Testis (tissue), 3 donors: Measurements from ENCODE around the gene GLIS1. TPM values are rescaled to one million over a fixed set of nuclear protein-coding genes. Genes with fewer than 3 reads are reported as not detected.

Source experiments
- DNase-seq: peaks from one replicate; pipeline ENCODE4 v3.0.0-alpha.2; 2019
- H3K27ac ChIP-seq, 2 donors: fragments of 200-600 bp; sonication (generic); one replicate each; pipeline ENCODE4 v1.5.1; 2019
- H3K27me3 ChIP-seq: fragments of 200-600 bp; sonication (generic); one replicate; pipeline ENCODE4 v1.5.1; 2019
- H3K36me3 ChIP-seq: fragments of 200-600 bp; sonication (generic); one replicate; pipeline ENCODE4 v1.5.1; 2017; ENCODE audit warnings: low read depth; ENCODE audit errors: missing control alignments
- H3K4me1 ChIP-seq: fragments of 200-600 bp; sonication (generic); one replicate; pipeline ENCODE4 v1.5.1; 2019
- H3K4me3 ChIP-seq, 2 donors: fragments of 200-600 bp; sonication (generic); one replicate each; pipeline ENCODE4 v1.5.1; 2017 to 2019
- H3K9me3 ChIP-seq: fragments of 200-600 bp; sonication (generic); one replicate; pipeline ENCODE4 v1.5.1; 2017
- CTCF ChIP-seq, 3 experiments: fragments of 450-650 bp in 2 of 3; fragments of 200-600 bp in 1 of 3; sonication (generic) in 1 of 3; IDR thresholded peaks; one replicate each; pipeline ENCODE4 v1.5.1; 2016 to 2019; ENCODE audit warnings: antibody characterized with exemption in 3 of 3, mild to moderate bottlenecking in 2 of 3, moderate library complexity in 1 of 3
- POLR2A ChIP-seq: fragments of 450-650 bp; IDR thresholded peaks from one replicate; pipeline ENCODE4 v1.6.1; 2017; ENCODE audit warnings: antibody characterized with exemption, mild to moderate bottlenecking, moderate library complexity
- whole genome bisulfite sequencing, 2 donors: methylation state at CpG; one replicate each; pipeline ENCODE4 v1.1.5; 2018; 5-methylcytosine and 5-hydroxymethylcytosine counted together
- intact Hi-C: fragments of 100-400 bp; cut with DNase I; formaldehyde crosslinking; loops from one replicate; pipeline ENCODE4 v1.15.1; 2023; ENCODE audit warnings: low total_unique reads
- polyA plus RNA-seq: library from polyadenylated mRNA; stranded (reverse); fragments of 350-450 nt; fragmentation: Illumina TruSeq; extraction: RNeasy Lipid Tissue Mini Kit (QIAGEN cat#74804); gene quantifications from one replicate; pipeline ENCODE4 v1.2.3, GENCODE V29; 2014; ENCODE audit warnings: low read depth, low replicate concordance; ENCODE audit not compliant: insufficient read depth
- total RNA-seq, 2 donors: library from RNA; depleted of rRNA; stranded (reverse); fragments of >200 nt; gene quantifications; one replicate each; pipeline ENCODE4 v1.2.3, GENCODE V29; 2016

The GLIS1 gene
- total and polyA plus RNA-seq, 3 donors from 2014 or later, result 2.9 to 6.1 (median 3.8) TPM

DNA sequence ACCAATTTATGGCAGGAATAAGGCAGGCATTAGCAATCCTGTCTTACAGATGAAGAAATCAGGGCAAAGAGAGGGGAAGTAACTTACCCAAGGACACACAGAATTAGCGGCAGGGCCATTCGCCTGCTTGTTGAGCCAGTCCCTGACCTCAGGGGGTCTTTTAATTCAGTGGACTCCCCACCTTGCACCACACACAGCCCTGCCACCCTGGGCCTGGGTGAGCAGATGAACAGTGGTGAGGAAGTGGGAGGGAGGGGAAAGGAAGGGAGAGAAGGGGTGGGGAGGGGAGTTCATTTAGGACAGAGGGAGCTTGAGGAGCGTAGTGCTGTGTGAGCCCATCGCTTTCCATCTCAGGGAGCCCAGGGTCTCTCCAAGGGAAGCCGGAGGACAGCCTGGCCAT lies 34.7 kb downstream of the GLIS1 start:
- TF ChIP-seq POLR2A, result no peak
- no peak for TF ChIP-seq CTCF (IDR thresholded peaks at IDR 0.05)
- intact Hi-C loops, result no loop called here
- 90 to 97% methylated on average over 5 of the region's 5 CpGs for WGBS, 2 donors
- no peak overlapping the region for H3K4me3 ChIP-seq
- no peaks in the 10 kb centered on the region for H3K9me3 ChIP-seq
- H3K27ac ChIP-seq, result no peak overlapping the region
- H3K4me1 ChIP-seq, result no peaks in the 10 kb centered on the region
- H3K36me3 ChIP-seq, result no peaks in the 10 kb centered on the region
- DNase-seq, result no peak
- no peaks in the 10 kb centered on the region for H3K27me3 ChIP-seq

DNA sequence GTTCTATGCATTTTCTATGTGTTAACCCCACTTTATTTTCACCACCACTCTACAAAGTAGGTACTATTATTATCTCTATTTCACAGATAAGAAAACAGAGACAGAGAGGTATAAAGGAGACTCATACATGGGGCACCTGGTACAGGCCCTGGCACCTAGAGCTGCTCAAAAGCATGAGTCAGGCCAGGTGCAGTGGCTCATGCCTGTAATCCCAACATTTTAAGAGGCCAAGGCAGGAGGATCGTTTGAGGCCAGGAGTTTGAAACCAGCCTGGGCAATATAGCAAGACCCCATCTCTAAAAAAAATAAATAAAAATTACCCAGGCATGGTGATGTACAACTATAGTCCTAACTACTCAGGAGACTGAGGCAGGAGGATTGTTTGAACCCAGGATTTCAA lies 35.8 kb downstream of the GLIS1 start:
- Histone ChIP-seq H3K4me3 (no peak overlapping the region), H3K36me3 (no peaks in the 10 kb centered on the region), H3K9me3 (no peaks in the 10 kb centered on the region), H3K27me3 (no peaks in the 10 kb centered on the region), H3K4me1 (peaks cover 2% of the 10 kb centered on the region), H3K27ac (no peak overlapping the region)
- no peak for DNase-seq
- WGBS, 2 donors, result 80 to 100% methylated on average over 1 of the region's 1 CpG
- intact Hi-C loops, result no loop called here
- TF ChIP-seq CTCF (IDR thresholded peaks at IDR 0.05), result no peak
- no peak for TF ChIP-seq POLR2A

- no peaks in the 10 kb centered on the region for H3K9me3 ChIP-seq
- H3K36me3 ChIP-seq, result no peaks in the 10 kb centered on the region
- TF ChIP-seq POLR2A (no peak), CTCF (IDR thresholded peaks at IDR 0.05) (no peak)
- DNase-seq, result no peak
- H3K4me3 ChIP-seq, result no peak overlapping the region
- intact Hi-C loops, result no loop called here
- no peaks in the 10 kb centered on the region for H3K27me3 ChIP-seq
- H3K4me1 ChIP-seq, result peaks cover 6% of the 10 kb centered on the region
- 70 to 72% methylated on average over 5 to 8 of the region's 8 CpGs for WGBS, 2 donors
- no peak overlapping the region for H3K27ac ChIP-seq
Observed at GRCh38 chr1:53702341-53702740, 36.6 kb downstream of the GLIS1 start.

GRCh38 chr1:53700776-53701175 lies 38.2 kb downstream of the GLIS1 start:
- Histone ChIP-seq H3K9me3 (no peaks in the 10 kb centered on the region), H3K4me1 (peaks cover 6% of the 10 kb centered on the region), H3K4me3 (no peak overlapping the region), H3K27ac (no peak overlapping the region), H3K36me3 (no peaks in the 10 kb centered on the region), H3K27me3 (no peaks in the 10 kb centered on the region)
- DNase-seq, result no peak
- 92 to 97% methylated on average over 3 of the region's 3 CpGs for WGBS, 2 donors
- intact Hi-C loops, result no loop called here
- TF ChIP-seq CTCF (IDR thresholded peaks at IDR 0.05) (no peak), POLR2A (no peak)

DNA sequence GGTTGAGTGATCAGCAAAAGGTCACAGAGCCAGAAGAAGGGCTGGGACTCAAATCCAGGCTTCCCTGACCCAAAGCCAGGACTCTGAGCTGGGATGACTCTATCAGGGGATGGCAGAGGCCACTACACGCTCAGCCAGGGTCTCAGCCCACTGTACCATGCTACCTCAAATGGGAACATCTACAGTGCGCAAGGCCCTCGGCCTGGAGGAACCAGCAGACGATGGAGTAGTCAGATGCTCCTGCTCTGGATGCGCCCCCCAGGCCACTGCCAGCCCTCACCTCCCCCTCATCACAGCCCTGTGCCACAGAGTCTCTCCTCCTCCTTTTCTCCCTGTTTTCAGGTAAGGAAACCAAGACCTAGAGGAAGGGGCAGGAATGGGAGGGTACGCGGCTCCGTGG lies 39.0 kb downstream of the GLIS1 start:
- TF ChIP-seq CTCF (IDR thresholded peaks at IDR 0.05) (no peak), POLR2A (no peak)
- Histone ChIP-seq H3K27me3 (no peaks in the 10 kb centered on the region), H3K9me3 (no peaks in the 10 kb centered on the region), H3K27ac (no peak overlapping the region), H3K4me3 (no peak overlapping the region), H3K4me1 (peaks cover 6% of the 10 kb centered on the region), H3K36me3 (no peaks in the 10 kb centered on the region)
- intact Hi-C loops, result no loop called here
- no peak for DNase-seq
- WGBS, 2 donors, result 93 to 94% methylated on average over 4 to 8 of the region's 8 CpGs
